K562 (cell line): ENCODE results near the gene KCNK3. TPM values are rescaled to one million over a fixed set of nuclear protein-coding genes. Genes with fewer than 3 reads are reported as not detected.

ENCODE experiments used
- CBFA2T2 ChIP-seq: fragments of 450-650 bp; conservative IDR thresholded peaks from 2 replicates; pipeline ENCODE4 v1.6.1; 2017; ENCODE audit warnings: mild to moderate bottlenecking
- ESRRA ChIP-seq: fragments of 450-650 bp; IDR thresholded peaks from 2 replicates; pipeline ENCODE4 v1.6.1; 2014; ENCODE audit warnings: low read depth, mild to moderate bottlenecking, moderate library complexity, borderline replicate concordance
- PBX2 ChIP-seq, 2 experiments: IDR thresholded peaks in 1 of 2; conservative IDR thresholded peaks in 1 of 2; 2 replicates each; pipeline ENCODE4 v1.6.1; 2016; ENCODE audit warnings: low read depth in 2 of 2, mild to moderate bottlenecking in 1 of 2, missing compliant biosample characterization in 1 of 2, missing genetic modification characterization in 1 of 2, moderate library complexity in 1 of 2
- PHF8 ChIP-seq: fragments of 200-600 bp; sonication (generic); IDR thresholded peaks from 2 replicates; pipeline ENCODE4 v1.6.1; 2012; ENCODE audit warnings: mixed run types, mild to moderate bottlenecking, inconsistent platforms, low read length, moderate library complexity, borderline replicate concordance
- ZBTB33 ChIP-seq: sonication (generic); formaldehyde crosslinking; IDR thresholded peaks from 2 replicates; pipeline ENCODE4 v1.8.1; 2023; ENCODE audit warnings: mild to moderate bottlenecking, missing genetic modification reagents
- ZBTB40 ChIP-seq, 2 experiments: fragments of 450-650 bp in 1 of 2; sonication (generic) in 1 of 2; formaldehyde crosslinking in 1 of 2; IDR thresholded peaks; 2 replicates each; pipeline versions ENCODE4 v1.7.1 to v1.9.0; 2016 to 2022; ENCODE audit warnings: inconsistent platforms in 1 of 2, mild to moderate bottlenecking in 1 of 2, missing genetic modification reagents in 1 of 2
- ZNF511 ChIP-seq: sonication (generic); formaldehyde crosslinking; IDR thresholded peaks from 2 replicates; pipeline ENCODE4 v1.8.0; 2022; ENCODE audit warnings: mild to moderate bottlenecking, missing genetic modification reagents
- ZNF655 ChIP-seq: fragments of 250-450 bp; sonication (Bioruptor Pico); IDR thresholded peaks from 2 replicates; pipeline ENCODE4 v1.5.0; 2021
- polyA plus RNA-seq, 8 experiments: library from polyadenylated mRNA; depleted of rRNA in 4 of 8; stranded (reverse) in 5 of 8; unstranded in 3 of 8; fragments of >200 nt; fragmentation: Nextera tagmentation in 2 of 8; fragmentation: Illumina TruSeq in 1 of 8; extraction: Ambion mirVana in 2 of 8; extraction: Trizol in 1 of 8; gene quantifications; 2 replicates each; pipeline versions ENCODE4 v1.2.1 to v1.2.3, GENCODE V29; 2011 to 2014; ENCODE audit warnings: inconsistent platforms in 1 of 8, missing spikeins in 1 of 8
- total RNA-seq, 7 experiments: library from RNA; depleted of rRNA in 6 of 7; stranded (reverse); fragments of >200 nt in 6 of 7; fragmentation: Illumina TruSeq in 2 of 7; extraction: Trizol in 2 of 7; gene quantifications; 2 replicates each; pipeline versions ENCODE4 v1.2.1 to v1.2.3, GENCODE V29; 2011 to 2021; ENCODE audit warnings: low replicate concordance in 1 of 7

Gene KCNK3
- total and polyA plus RNA-seq, 9 of the 15 experiments (the other 6 are each of a cell fraction or from before 2014, with no cell fraction given), result 0.01 to 0.20 (median 0.07) TPM; not detected in 5

GRCh38 chr2:26764078-26764887 lies 71.8 kb downstream of the KCNK3 start, which contains the start of gene SLC35F6 (continued):
- TF ChIP-seq PBX2 (CRISPR knock-in tag; IDR thresholded peaks at IDR 0.05; ENCODE audit: low read depth) (no peak), PBX2 (tag; conservative IDR thresholded peaks at IDR 0.05; ENCODE audit: low read depth) (no peak), PHF8 (peak; percentile 86; the same call in 1 of the 2 replicates), ZNF511 (0 out of 2 replicates have a peak, but pooled peaks have one; percentile 16), ZBTB33 (CRISPR knock-in tag) (no peak), ZNF655 (CRISPR knock-in tag) (no peak), CBFA2T2 (peak; percentile 92), ESRRA (peak; percentile 17; the same call in 1 of the 2 replicates), ZBTB40 (IDR thresholded peaks at IDR 0.05) (peak; percentile 63; the same call in 1 of the 2 replicates), ZBTB40 (CRISPR knock-in tag; IDR thresholded peaks at IDR 0.05) (no peak)
